Tibial artery (tissue), 4 donors: ENCODE data around the gene MCC.

Source experiments
- DNase-seq, 2 donors: peaks; one replicate each; pipeline ENCODE4 v3.0.0-alpha.2; 2019
- H3K27ac ChIP-seq, 2 donors: fragments of 200-600 bp; sonication (generic) in 1 of 2; 1 replicate in 1 of 2; 2 replicates in 1 of 2; pipeline ENCODE4 v1.5.1; 2018 to 2019; ENCODE audit warnings: mild to moderate bottlenecking in 1 of 2
- H3K27me3 ChIP-seq, 2 donors: fragments of 200-600 bp; sonication (generic) in 1 of 2; one replicate each; pipeline versions ENCODE4 v1.5.1 to v1.6.0; 2016 to 2019
- H3K36me3 ChIP-seq, 3 donors: fragments of 200-600 bp; sonication (generic) in 2 of 3; one replicate each; pipeline ENCODE4 v1.5.1; 2016 to 2019; ENCODE audit warnings: mild to moderate bottlenecking in 2 of 3
- H3K4me1 ChIP-seq, 4 donors: fragments of 200-600 bp; sonication (generic) in 2 of 4; 1 replicate in 3 of 4; 2 replicates in 1 of 4; pipeline ENCODE4 v1.5.1; 2016 to 2019
- H3K4me3 ChIP-seq, 2 donors: fragments of 200-600 bp; sonication (generic) in 1 of 2; 1 replicate in 1 of 2; 2 replicates in 1 of 2; pipeline ENCODE4 v1.5.1; 2018 to 2019; ENCODE audit warnings: mild to moderate bottlenecking in 2 of 2
- H3K9me3 ChIP-seq, 3 donors: fragments of 200-600 bp; sonication (generic) in 1 of 3; one replicate each; pipeline ENCODE4 v1.5.1; 2016 to 2019
- CTCF ChIP-seq, 2 experiments: fragments of 200-600 bp in 1 of 2; fragments of 450-650 bp in 1 of 2; IDR thresholded peaks; one replicate each; pipeline ENCODE4 v1.5.1; 2017 to 2019; ENCODE audit warnings: antibody characterized with exemption in 2 of 2, mild to moderate bottlenecking in 1 of 2, moderate library complexity in 1 of 2
- intact Hi-C: fragments of 100-400 bp; cut with DNase I; formaldehyde crosslinking; loops from one replicate; pipeline ENCODE4 v1.15.0; 2023; ENCODE audit warnings: low total_unique reads

Gene MCC

DNA sequence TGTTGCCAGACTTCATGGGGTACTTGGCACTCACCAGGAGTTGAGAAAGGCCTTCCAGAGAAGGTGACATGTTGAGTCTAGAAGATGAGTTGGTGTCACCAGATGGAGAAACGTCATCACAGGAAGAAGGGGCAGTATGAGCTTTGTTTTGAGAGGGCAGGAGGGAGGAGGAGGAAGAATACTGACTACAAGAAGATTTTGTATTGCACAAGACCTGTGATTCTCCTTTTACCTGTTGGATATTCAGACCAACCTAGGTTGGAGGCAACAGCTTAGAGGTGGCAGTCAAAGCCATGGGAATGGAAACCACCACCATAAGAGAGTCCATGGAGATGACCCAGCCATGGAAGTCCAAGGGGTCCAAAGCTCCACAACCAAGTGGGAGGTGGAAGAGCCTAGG, 207.7 kb downstream of the MCC start:
- Histone ChIP-seq H3K4me1 (no peaks in the 10 kb centered on the region), H3K9me3 (no peaks in the 10 kb centered on the region), H3K4me3 (no peak overlapping the region), H3K36me3 (no peaks in the 10 kb centered on the region), H3K27me3 (no peaks in the 10 kb centered on the region), H3K27ac (no peak overlapping the region)
- intact Hi-C loops = no loop called here
- TF ChIP-seq CTCF (IDR thresholded peaks at IDR 0.05) = no peak
- no peak for DNase-seq

DNA sequence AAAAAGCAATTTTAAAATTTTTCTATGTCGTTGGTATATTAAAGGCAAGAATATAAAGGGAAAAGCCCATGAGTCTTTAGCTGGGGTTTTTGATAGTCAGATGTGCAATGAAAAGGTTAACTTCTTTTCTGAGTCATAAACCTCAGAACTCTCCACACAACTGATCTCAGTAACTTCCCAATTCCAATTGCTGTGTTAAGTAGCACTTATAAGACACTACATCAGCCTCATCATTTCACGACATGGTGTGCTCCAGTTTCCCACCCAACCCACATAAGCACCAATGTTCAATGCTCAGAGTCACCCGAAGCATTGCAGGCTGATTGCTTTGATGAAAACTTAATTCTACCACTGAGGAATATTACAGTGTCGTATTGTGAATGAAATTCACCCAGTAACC, 209.3 kb downstream of the MCC start:
- no peaks in the 10 kb centered on the region for H3K9me3 ChIP-seq
- no peak overlapping the region for H3K4me3 ChIP-seq
- TF ChIP-seq CTCF (IDR thresholded peaks at IDR 0.05) = no peak
- H3K4me1 ChIP-seq = no peaks in the 10 kb centered on the region
- H3K27ac ChIP-seq = no peak overlapping the region
- H3K27me3 ChIP-seq = no peaks in the 10 kb centered on the region
- H3K36me3 ChIP-seq = no peaks in the 10 kb centered on the region
- no peak for DNase-seq
- intact Hi-C loops = no loop called here

DNA sequence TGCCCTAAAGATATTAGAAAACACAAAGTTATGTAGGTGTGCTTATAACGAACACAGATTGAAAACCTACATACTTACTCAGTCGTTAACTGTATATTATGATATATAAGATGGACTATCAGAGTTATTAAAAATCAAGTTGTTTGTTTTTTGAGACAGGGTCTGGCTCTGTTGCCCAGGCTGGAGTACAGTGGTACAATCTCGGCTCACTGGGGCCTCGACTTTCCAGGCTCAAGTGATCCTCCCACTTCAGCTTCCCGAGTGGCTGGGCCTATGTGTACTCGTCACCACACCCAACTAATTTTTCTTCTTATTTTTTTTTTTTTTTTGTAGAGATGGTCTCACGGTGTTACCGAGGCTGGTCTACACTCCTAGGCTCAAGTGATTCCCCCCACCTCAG, 211.8 kb downstream of the MCC start:
- Histone ChIP-seq H3K36me3 (no peaks in the 10 kb centered on the region), H3K27me3 (no peaks in the 10 kb centered on the region), H3K4me3 (no peak overlapping the region), H3K9me3 (no peaks in the 10 kb centered on the region), H3K27ac (no peak overlapping the region), H3K4me1 (no peaks in the 10 kb centered on the region)
- TF ChIP-seq CTCF (IDR thresholded peaks at IDR 0.05) = no peak
- intact Hi-C loops = no loop called here
- no peak for DNase-seq

DNA sequence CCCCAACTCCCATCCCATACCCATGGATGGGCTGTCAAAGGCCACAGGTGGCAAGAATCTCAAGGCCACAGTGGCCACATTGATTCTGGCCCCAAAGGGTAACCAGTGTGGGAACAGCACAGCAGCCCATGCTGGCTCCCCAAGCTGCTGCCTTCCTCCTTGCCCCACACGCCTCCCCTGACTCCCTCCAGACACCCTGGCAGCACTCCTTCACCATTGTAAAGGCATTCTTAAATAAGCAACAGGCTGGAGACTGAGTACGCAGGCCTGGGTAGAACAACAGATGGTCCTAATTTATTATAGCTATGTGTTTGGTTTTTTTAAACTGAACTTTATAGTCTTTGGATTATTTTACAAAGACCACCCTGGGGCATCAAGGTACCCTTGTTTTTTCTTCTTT, 212.3 kb downstream of the MCC start:
- intact Hi-C loops = no loop called here
- H3K36me3 ChIP-seq = no peaks in the 10 kb centered on the region
- no peak for TF ChIP-seq CTCF (IDR thresholded peaks at IDR 0.05)
- DNase-seq = no peak
- no peak overlapping the region for H3K27ac ChIP-seq
- no peaks in the 10 kb centered on the region for H3K9me3 ChIP-seq
- no peaks in the 10 kb centered on the region for H3K27me3 ChIP-seq
- H3K4me1 ChIP-seq = no peaks in the 10 kb centered on the region
- no peak overlapping the region for H3K4me3 ChIP-seq

DNA sequence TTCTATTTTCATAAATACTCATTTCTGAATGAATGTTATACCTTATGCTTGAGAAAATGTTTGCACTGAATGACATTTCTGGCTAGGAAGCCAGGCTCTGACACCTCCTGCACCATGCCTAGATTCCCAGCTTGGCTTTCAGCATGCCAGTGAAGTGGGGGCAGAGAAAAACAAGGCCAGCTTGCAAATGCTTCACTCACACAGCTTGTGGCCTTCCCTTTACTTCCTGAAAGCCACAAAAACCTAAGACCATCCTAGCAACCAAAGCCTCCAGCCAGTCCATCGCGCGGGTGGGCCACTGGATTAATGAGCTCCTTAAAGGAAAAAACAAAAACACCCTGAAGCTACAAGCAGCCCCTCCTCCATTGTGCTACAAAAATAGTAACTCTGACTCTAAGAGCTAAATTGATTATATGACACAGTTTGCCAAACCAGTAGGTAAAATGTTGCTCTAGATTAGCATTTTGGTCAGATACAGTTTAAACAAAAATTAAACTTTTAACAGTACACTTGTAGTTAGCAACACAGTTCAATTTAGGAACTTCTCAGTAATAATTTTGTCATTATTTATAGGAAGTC, 213.3 kb downstream of the MCC start:
- intact Hi-C loops = no loop called here
- Histone ChIP-seq H3K4me1 (no peaks in the 10 kb centered on the region), H3K36me3 (no peaks in the 10 kb centered on the region), H3K27ac (no peak overlapping the region), H3K9me3 (no peaks in the 10 kb centered on the region), H3K27me3 (no peaks in the 10 kb centered on the region), H3K4me3 (no peak overlapping the region)
- TF ChIP-seq CTCF (IDR thresholded peaks at IDR 0.05) = no peak
- DNase-seq = no peak

GRCh38 chr5:113273948-113274347, 214.3 kb downstream of the MCC start:
- Histone ChIP-seq H3K9me3 (no peaks in the 10 kb centered on the region), H3K36me3 (no peaks in the 10 kb centered on the region), H3K4me1 (no peaks in the 10 kb centered on the region), H3K27me3 (no peaks in the 10 kb centered on the region), H3K27ac (no peak overlapping the region), H3K4me3 (no peak overlapping the region)
- intact Hi-C loops = no loop called here
- no peak for TF ChIP-seq CTCF (IDR thresholded peaks at IDR 0.05)
- DNase-seq = no peak
